Naive thymus-derived CD8-positive, alpha-beta T cell (primary cell): ENCODE results near the gene SLC7A7. TPM values are rescaled to one million over a fixed set of nuclear protein-coding genes. Genes with fewer than 3 reads are reported as not detected.

ENCODE experiments used
- ATAC-seq, 2 donors: fragments of 150-1000 bp; cut with Tn5 transposase in 1 of 2; sonication (Bioruptor Pico), chemical (Tn5 transposase) in 1 of 2; 1 replicate in 1 of 2; 2 replicates in 1 of 2; pipeline ENCODE4 v1.10.0; 2021; ENCODE audit warnings: mild to moderate bottlenecking in 2 of 2, moderate library complexity in 2 of 2
- POLR2A ChIA-PET: fragments of 350-600 bp; sonication (Branson Sonifier 250); formaldehyde crosslinking; loops from one replicate; lab custom pipeline; 2021; ENCODE audit warnings: antibody characterized with exemption; lab: Charles Lee
- DNase-seq, 10 donors: peaks; one replicate each; pipeline versions ENCODE4 v3.0.0 to v3.0.0-alpha.2; 2020 to 2022
- H3K27ac Mint-ChIP-seq, 10 donors: one replicate each; pipeline ENCODE4 v1.8.0; 2020 to 2022; ENCODE audit warnings: mild to moderate bottlenecking in 10 of 10, mixed read lengths in 10 of 10, moderate library complexity in 4 of 10, inconsistent platforms in 1 of 10
- H3K27me3 Mint-ChIP-seq, 5 donors: one replicate each; pipeline ENCODE4 v1.8.0; 2021 to 2022; ENCODE audit warnings: mixed read lengths in 5 of 5
- H3K36me3 Mint-ChIP-seq, 3 donors: one replicate each; pipeline ENCODE4 v1.8.0; 2020 to 2022; ENCODE audit warnings: mixed read lengths in 3 of 3, mild to moderate bottlenecking in 2 of 3, inconsistent platforms in 1 of 3
- H3K4me1 Mint-ChIP-seq, 4 donors: one replicate each; pipeline ENCODE4 v1.8.0; 2021 to 2022; ENCODE audit warnings: mixed read lengths in 4 of 4
- H3K4me3 Mint-ChIP-seq, 10 donors: one replicate each; pipeline ENCODE4 v1.8.0; 2020 to 2022; ENCODE audit warnings: mild to moderate bottlenecking in 10 of 10, mixed read lengths in 10 of 10, moderate library complexity in 6 of 10, inconsistent platforms in 1 of 10
- H3K9me3 Mint-ChIP-seq, 9 donors: one replicate each; pipeline ENCODE4 v1.8.0; 2020 to 2022; ENCODE audit warnings: mixed read lengths in 9 of 9, mild to moderate bottlenecking in 3 of 9, inconsistent platforms in 1 of 9, moderate library complexity in 1 of 9
- polyA plus RNA-seq, 3 donors: library from polyadenylated mRNA; unstranded; fragments of 300-500 nt; fragmentation: Illumina TruSeq; gene quantifications; one replicate each; pipeline ENCODE4 v1.2.3, GENCODE V29; 2021
- total RNA-seq, 8 experiments: library from RNA in 2 of 8; stranded (reverse) in 2 of 8; gene quantifications; one replicate each; pipeline ENCODE4 v1.2.3 and lab custom pipeline; 2021 to 2026

Gene SLC7A7
- total and polyA plus RNA-seq, 5 experiments from 2014 or later = 0.13 to 3.5 (median 0.46) TPM

- DNase-seq (no peak), ATAC-seq (no peak)
- POLR2A ChIA-PET = interaction anchor here (3.7 kb wide), 1 partner anchor 10 kb away, joined by 14 read pairs; the partner anchor contains the start of gene OXA1L
- H3K27ac Mint-ChIP-seq = peak overlapping the region in 4 of 10 donors; percentile 21 to 75 (median 40)
- peaks cover 5 to 25% (median 18%) of the 10 kb centered on the region in 3 donors for H3K36me3 Mint-ChIP-seq
- H3K9me3 Mint-ChIP-seq = no peaks in the 10 kb centered on the region
- peaks cover 0 to 10% (median 1%) of the 10 kb centered on the region in 4 donors for H3K4me1 Mint-ChIP-seq
- H3K4me3 Mint-ChIP-seq = no peak overlapping the region
- H3K27me3 Mint-ChIP-seq = no peaks in the 10 kb centered on the region
Observed at GRCh38 chr14:22776215-22776614, 39.0 kb downstream of the SLC7A7 start.

- H3K36me3 Mint-ChIP-seq = peaks cover 13 to 46% (median 32%) of the 10 kb centered on the region in 3 donors
- H3K27me3 Mint-ChIP-seq = no peaks in the 10 kb centered on the region
- peaks cover 3 to 16% (median 5%) of the 10 kb centered on the region in 4 donors for H3K4me1 Mint-ChIP-seq
- no peaks in the 10 kb centered on the region for H3K9me3 Mint-ChIP-seq
- peak overlapping the region in 5 of 10 donors; percentile 15 to 72 (median 46) for H3K27ac Mint-ChIP-seq
- no peak for ATAC-seq
- H3K4me3 Mint-ChIP-seq = no peak overlapping the region
- no peak for DNase-seq
- POLR2A ChIA-PET = interaction anchor here (1.1 kb wide), 1 partner anchor 61 kb away, joined by 3 read pairs; no protein-coding TSS in a partner anchor
Observed at GRCh38 chr14:22774011-22774706, 41.1 kb downstream of the SLC7A7 start.

GRCh38 chr14:22773162-22774010, 41.8 kb downstream of the SLC7A7 start:
- Mint-ChIP-seq H3K4me1 (peaks cover 9 to 18% (median 11%) of the 10 kb centered on the region in 4 donors), H3K36me3 (peaks cover 15 to 51% (median 37%) of the 10 kb centered on the region in 3 donors), H3K27me3 (no peaks in the 10 kb centered on the region), H3K27ac (peak overlapping the region in 7 of 10 donors; percentile 15 to 71 (median 25)), H3K4me3 (no peak overlapping the region), H3K9me3 (no peaks in the 10 kb centered on the region)
- POLR2A ChIA-PET = no interaction called here
- ATAC-seq = no peak
- DNase-seq = no peak

GRCh38 chr14:22772725-22773124, 42.5 kb downstream of the SLC7A7 start:
- ATAC-seq (no peak), DNase-seq (no peak)
- H3K4me3 Mint-ChIP-seq = no peak overlapping the region
- no peaks in the 10 kb centered on the region for H3K27me3 Mint-ChIP-seq
- peaks cover 15 to 58% (median 37%) of the 10 kb centered on the region in 3 donors for H3K36me3 Mint-ChIP-seq
- H3K4me1 Mint-ChIP-seq = peaks cover 14 to 22% (median 17%) of the 10 kb centered on the region in 4 donors
- peak overlapping the region in 3 of 10 donors; percentile 16 to 71 (median 40) for H3K27ac Mint-ChIP-seq
- no peaks in the 10 kb centered on the region for H3K9me3 Mint-ChIP-seq
- POLR2A ChIA-PET = no interaction called here

- Mint-ChIP-seq H3K9me3 (peaks cover 0 to 1% (median 0%) of the 10 kb centered on the region in 9 donors), H3K27me3 (no peaks in the 10 kb centered on the region), H3K36me3 (peaks cover 15 to 59% (median 37%) of the 10 kb centered on the region in 3 donors), H3K4me3 (peak overlapping the region in 1 of 10 donors; percentile 51), H3K27ac (peak overlapping the region in 4 of 10 donors; percentile 8 to 72 (median 52)), H3K4me1 (peaks cover 27 to 34% (median 28%) of the 10 kb centered on the region in 4 donors)
- POLR2A ChIA-PET = no interaction called here
- DNase-seq = no peak
- ATAC-seq = no peak
Observed at GRCh38 chr14:22770481-22771187, 44.6 kb downstream of the SLC7A7 start.

GRCh38 chr14:22769369-22769768, 45.9 kb downstream of the SLC7A7 start:
- Mint-ChIP-seq H3K4me1 (peaks cover 25 to 36% (median 33%) of the 10 kb centered on the region in 4 donors), H3K9me3 (peaks cover 0 to 1% (median 0%) of the 10 kb centered on the region in 9 donors), H3K27ac (peak overlapping the region in 6 of 10 donors; percentile 7 to 77 (median 42)), H3K36me3 (peaks cover 15 to 57% (median 37%) of the 10 kb centered on the region in 3 donors), H3K27me3 (no peaks in the 10 kb centered on the region), H3K4me3 (peak overlapping the region in 6 of 10 donors; percentile 12 to 78 (median 46))
- DNase-seq (no peak), ATAC-seq (no peak)
- POLR2A ChIA-PET = no interaction called here

GRCh38 chr14:22768947-22769346, 46.3 kb downstream of the SLC7A7 start:
- no peaks in the 10 kb centered on the region for H3K27me3 Mint-ChIP-seq
- peaks cover 0 to 1% (median 0%) of the 10 kb centered on the region in 9 donors for H3K9me3 Mint-ChIP-seq
- H3K36me3 Mint-ChIP-seq = peaks cover 15 to 57% (median 37%) of the 10 kb centered on the region in 3 donors
- H3K4me3 Mint-ChIP-seq = peak overlapping the region in 7 of 10 donors; percentile 43 to 86 (median 57)
- POLR2A ChIA-PET = no interaction called here
- DNase-seq (no peak), ATAC-seq (no peak)
- H3K27ac Mint-ChIP-seq = peak overlapping the region in 2 of 10 donors; percentile 19 to 57
- H3K4me1 Mint-ChIP-seq = peaks cover 24 to 36% (median 33%) of the 10 kb centered on the region in 4 donors

GRCh38 chr14:22767323-22767589, 48.0 kb downstream of the SLC7A7 start:
- Mint-ChIP-seq H3K4me3 (peak overlapping the region; percentile 86 to 97 (median 91)), H3K36me3 (peaks cover 22 to 48% (median 35%) of the 10 kb centered on the region in 3 donors), H3K4me1 (peaks cover 21 to 36% (median 33%) of the 10 kb centered on the region in 4 donors), H3K27me3 (no peaks in the 10 kb centered on the region), H3K27ac (peak overlapping the region; percentile 92 to 98 (median 96)), H3K9me3 (peaks cover 0 to 8% (median 1%) of the 10 kb centered on the region in 9 donors)
- POLR2A ChIA-PET = interaction anchor here (0.5 to 2.2 kb wide), 10 partner anchors 10 to 941 kb away, joined by 3 to 14 read pairs (median 6); partner anchors contain the start of genes ABHD4 and LRP10
- ATAC-seq (no peak), DNase-seq (no peak)

- ATAC-seq = peak; percentile 92 to 93
- Mint-ChIP-seq H3K4me3 (peak within 1 kb of the TSS; percentile 86 to 97 (median 91)), H3K27ac (peak within 1 kb of the TSS; percentile 94 to 98 (median 98)), H3K36me3 (peaks cover 26 to 44% (median 37%) of the 10 kb centered on the region in 3 donors), H3K9me3 (peaks cover 0 to 13% (median 3%) of the 10 kb centered on the region in 9 donors), H3K27me3 (no peaks in the 10 kb centered on the region), H3K4me1 (peaks cover 21 to 36% (median 33%) of the 10 kb centered on the region in 4 donors)
- POLR2A ChIA-PET = interaction anchor here (0.5 to 2.2 kb wide), 24 partner anchors 11 to 1449 kb away, joined by 3 to 15 read pairs (median 4); partner anchors contain the start of genes ABHD4, ACIN1, C14orf119 and DAD1
- peak; percentile 84 to 99 (median 96) for DNase-seq
Observed at GRCh38 chr14:22766457-22767322, 48.5 kb downstream of the SLC7A7 start, which contains the start of gene OXA1L. TSS of gene OXA1L (plus strand) at chr14:22766688. CDS start at chr14:22766702, 14 bp downstream.

GRCh38 chr14:22764382-22764781, 50.9 kb downstream of the SLC7A7 start:
- no peaks in the 10 kb centered on the region for H3K27me3 Mint-ChIP-seq
- no peak for ATAC-seq
- POLR2A ChIA-PET = interaction anchor here (0.5 to 1.0 kb wide), 4 partner anchors 8 to 71 kb away, joined by 3 to 4 read pairs (median 3); partner anchors contain the start of genes MMP14 and MRPL52
- H3K4me3 Mint-ChIP-seq = no peak overlapping the region
- DNase-seq = no peak
- H3K9me3 Mint-ChIP-seq = peaks cover 0 to 21% (median 6%) of the 10 kb centered on the region in 9 donors
- peaks cover 17 to 35% (median 32%) of the 10 kb centered on the region in 4 donors for H3K4me1 Mint-ChIP-seq
- peaks cover 24 to 33% (median 25%) of the 10 kb centered on the region in 3 donors for H3K36me3 Mint-ChIP-seq
- no peak overlapping the region for H3K27ac Mint-ChIP-seq

- Mint-ChIP-seq H3K4me1 (peaks cover 6 to 16% (median 10%) of the 10 kb centered on the region in 4 donors), H3K9me3 (peaks cover 0 to 21% (median 6%) of the 10 kb centered on the region in 9 donors), H3K36me3 (peaks cover 8 to 30% (median 22%) of the 10 kb centered on the region in 3 donors), H3K4me3 (no peak overlapping the region), H3K27ac (no peak overlapping the region), H3K27me3 (no peaks in the 10 kb centered on the region)
- no peak for ATAC-seq
- no peak for DNase-seq
- POLR2A ChIA-PET = interaction anchor here (0.7 to 0.8 kb wide), 2 partner anchors 9 to 245 kb away, joined by 3 to 4 read pairs; no protein-coding TSS in a partner anchor
Observed at GRCh38 chr14:22761734-22762133, 53.5 kb downstream of the SLC7A7 start.
